D721Med (cell line): ENCODE measurements around the gene GPR25.
"Not testable (repeated sequence)": the region's sequence is repeated elsewhere in the genome, so short reads cannot be mapped to it uniquely, and the experiment has no call there.

Experiments
- DNase-seq: peaks from one replicate; pipeline ENCODE4 v3.0.0; 2011; ENCODE audit warnings: low spot score; ENCODE audit not compliant: insufficient read length
- FAIRE-seq: peaks from 2 replicates; lab custom pipeline; 2011; peaks lifted over from hg19 to GRCh38; lab: Jason Lieb, UNC
- TF ChIP-seq, protein P1 (sequence below): IDR thresholded peaks from 2 replicates; pipeline ENCODE4 v1.5.1; 2012; ENCODE audit warnings: mild to moderate bottlenecking, control low read depth; ENCODE audit not compliant: insufficient read depth; ENCODE audit errors: missing control alignments

The GPR25 gene

DNA sequence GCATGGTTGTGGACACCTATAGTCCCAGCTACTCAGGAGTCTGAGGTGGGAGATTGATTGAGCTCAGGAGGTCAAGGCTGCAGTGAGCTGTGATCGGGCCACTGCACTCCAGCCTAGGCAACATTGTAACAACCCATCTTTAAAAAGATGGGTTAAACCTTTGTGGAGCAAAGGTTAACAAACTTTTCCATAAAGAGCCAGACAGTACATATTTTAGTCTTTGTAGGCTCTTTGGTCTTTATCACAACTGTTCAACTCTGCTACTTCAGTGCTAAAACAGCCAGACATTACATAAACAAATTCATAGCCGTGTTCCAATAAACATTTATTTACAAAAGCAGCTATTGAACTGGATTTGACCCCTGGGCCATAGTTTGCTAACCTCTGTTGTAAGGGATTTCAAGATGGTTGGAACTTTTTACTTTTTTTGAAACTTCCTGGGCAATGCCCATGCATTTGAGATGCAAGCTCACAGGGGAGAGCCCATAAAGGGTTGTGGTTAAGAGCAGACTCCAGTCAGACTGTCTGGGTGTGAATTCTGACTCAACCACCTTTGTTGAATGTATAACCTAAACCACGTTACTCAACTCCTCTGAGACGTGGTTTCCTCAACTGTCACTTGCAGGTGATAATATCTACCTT lies 32.8 kb downstream of the GPR25 start:
- FAIRE-seq: no peak
- DNase-seq: no peak
- TF ChIP-seq, protein P1, sequence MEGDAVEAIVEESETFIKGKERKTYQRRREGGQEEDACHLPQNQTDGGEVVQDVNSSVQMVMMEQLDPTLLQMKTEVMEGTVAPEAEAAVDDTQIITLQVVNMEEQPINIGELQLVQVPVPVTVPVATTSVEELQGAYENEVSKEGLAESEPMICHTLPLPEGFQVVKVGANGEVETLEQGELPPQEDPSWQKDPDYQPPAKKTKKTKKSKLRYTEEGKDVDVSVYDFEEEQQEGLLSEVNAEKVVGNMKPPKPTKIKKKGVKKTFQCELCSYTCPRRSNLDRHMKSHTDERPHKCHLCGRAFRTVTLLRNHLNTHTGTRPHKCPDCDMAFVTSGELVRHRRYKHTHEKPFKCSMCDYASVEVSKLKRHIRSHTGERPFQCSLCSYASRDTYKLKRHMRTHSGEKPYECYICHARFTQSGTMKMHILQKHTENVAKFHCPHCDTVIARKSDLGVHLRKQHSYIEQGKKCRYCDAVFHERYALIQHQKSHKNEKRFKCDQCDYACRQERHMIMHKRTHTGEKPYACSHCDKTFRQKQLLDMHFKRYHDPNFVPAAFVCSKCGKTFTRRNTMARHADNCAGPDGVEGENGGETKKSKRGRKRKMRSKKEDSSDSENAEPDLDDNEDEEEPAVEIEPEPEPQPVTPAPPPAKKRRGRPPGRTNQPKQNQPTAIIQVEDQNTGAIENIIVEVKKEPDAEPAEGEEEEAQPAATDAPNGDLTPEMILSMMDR: no peak

- TF ChIP-seq, protein P1: no peak
- DNase-seq (no peak), FAIRE-seq (no peak)
Observed at GRCh38 chr1:200906491-200906890, 33.7 kb downstream of the GPR25 start.

DNA sequence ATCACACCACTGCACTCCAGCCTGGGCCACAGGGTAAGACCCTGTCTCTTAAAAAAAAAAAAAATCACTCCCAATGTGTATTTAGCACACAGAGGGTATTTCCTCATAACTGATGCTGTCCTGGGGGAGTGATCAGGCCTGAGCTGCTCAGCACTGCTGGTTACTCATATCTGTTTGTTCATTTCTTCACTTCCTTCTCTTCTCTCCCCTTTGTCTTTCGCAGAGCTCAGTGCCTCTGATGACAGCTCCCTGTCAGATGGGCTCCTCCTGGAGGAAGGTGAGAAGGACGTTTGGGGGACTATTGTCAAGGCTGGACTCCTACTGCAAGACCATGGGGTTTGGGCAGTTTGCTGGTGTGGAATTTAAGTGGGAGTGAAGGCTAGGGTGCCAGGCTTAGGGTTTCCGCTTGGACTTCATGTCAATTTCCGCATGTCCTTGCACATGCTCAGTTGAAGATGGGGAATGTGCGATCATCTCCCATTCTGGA lies 34.9 kb downstream of the GPR25 start:
- DNase-seq: no peak
- no peak for FAIRE-seq
- TF ChIP-seq, protein P1: no peak

GRCh38 chr1:200908191-200908868 lies 35.5 kb downstream of the GPR25 start:
- DNase-seq (no peak), FAIRE-seq (no peak)
- TF ChIP-seq, protein P1: no peak

DNA sequence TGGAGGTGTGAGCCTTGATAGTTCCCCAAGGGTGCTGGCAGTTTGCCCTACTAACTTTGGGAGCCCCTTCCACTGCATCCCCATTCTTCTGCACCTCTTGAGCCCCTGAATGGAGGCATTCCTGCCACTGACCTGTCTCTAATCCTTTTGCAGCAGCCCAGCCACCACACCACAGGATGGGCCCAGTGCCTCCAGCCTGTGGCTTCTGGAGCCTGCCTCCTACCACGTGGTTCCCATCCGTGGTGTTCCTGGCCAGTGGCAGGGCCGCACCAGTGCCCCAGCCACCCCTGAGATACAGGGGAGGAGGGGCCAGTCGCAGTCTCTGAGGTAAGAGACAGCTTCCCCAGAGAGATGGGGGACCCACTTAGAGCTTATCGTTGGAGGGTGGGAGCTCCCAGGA lies 36.3 kb downstream of the GPR25 start:
- TF ChIP-seq, protein P1: no peak
- no peak for FAIRE-seq

GRCh38 chr1:200909757-200910239 lies 37.0 kb downstream of the GPR25 start:
- TF ChIP-seq, protein P1: no peak
- no peak for FAIRE-seq
- no peak for DNase-seq

More for the DNA sequence above, 36.3 kb downstream of the GPR25 start:
- DNase-seq: no peak

DNA sequence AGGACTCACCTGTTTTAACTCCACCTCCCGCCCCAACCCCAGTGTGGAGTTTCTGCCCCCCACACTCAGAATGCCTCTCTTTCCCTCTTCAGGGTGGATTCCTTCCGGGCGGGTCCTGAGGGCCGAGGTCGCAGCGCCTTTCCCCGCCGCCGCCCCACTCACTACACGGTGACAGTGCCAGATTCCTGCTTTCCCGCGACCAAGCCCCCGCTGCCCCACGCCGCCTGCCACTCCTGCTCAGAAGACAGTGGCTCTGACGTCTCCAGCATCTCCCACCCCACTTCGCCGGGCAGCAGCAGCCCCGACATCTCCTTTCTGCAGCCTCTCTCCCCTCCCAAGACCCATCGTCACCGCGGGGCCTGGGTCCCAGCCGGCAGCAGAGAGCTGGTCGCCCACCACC lies 38.6 kb downstream of the GPR25 start:
- TF ChIP-seq, protein P1: no peak
- no peak for FAIRE-seq

DNA sequence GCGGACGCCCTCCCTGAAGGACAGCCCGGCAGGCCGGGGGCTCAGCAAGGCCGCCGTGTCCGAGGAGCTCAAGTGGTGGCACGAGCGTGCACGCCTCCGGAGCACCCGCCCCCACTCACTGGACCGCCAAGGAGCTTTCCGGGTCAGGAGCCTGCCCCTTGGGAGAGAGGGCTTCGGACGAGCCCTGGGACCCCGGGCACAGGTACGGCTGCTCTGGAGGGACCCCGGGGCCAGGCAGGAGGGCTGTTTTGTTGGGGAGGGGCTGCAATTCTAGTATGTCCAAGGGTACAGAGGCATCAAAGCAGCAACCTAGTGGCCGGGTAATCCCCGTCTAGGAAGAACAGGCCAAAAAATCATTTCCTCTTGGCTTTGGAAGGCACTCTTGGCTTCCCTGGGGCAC lies 39.2 kb downstream of the GPR25 start:
- DNase-seq, FAIRE-seq: not testable (repeated sequence)

More for the DNA sequence above, 38.6 kb downstream of the GPR25 start:
- DNase-seq: no peak
